ENCODE measurements around the gene PRM1. TPM values are rescaled to one million over a fixed set of nuclear protein-coding genes. Genes with fewer than 3 reads are reported as not detected.
"Not testable (repeated sequence)": the region's sequence is repeated elsewhere in the genome, so short reads cannot be mapped to it uniquely, and the experiment has no call there.

The PRM1 gene
- total and polyA plus RNA-seq, 2 of the 4 experiments (the other 2 are of a cell fraction), result not detected

DNA sequence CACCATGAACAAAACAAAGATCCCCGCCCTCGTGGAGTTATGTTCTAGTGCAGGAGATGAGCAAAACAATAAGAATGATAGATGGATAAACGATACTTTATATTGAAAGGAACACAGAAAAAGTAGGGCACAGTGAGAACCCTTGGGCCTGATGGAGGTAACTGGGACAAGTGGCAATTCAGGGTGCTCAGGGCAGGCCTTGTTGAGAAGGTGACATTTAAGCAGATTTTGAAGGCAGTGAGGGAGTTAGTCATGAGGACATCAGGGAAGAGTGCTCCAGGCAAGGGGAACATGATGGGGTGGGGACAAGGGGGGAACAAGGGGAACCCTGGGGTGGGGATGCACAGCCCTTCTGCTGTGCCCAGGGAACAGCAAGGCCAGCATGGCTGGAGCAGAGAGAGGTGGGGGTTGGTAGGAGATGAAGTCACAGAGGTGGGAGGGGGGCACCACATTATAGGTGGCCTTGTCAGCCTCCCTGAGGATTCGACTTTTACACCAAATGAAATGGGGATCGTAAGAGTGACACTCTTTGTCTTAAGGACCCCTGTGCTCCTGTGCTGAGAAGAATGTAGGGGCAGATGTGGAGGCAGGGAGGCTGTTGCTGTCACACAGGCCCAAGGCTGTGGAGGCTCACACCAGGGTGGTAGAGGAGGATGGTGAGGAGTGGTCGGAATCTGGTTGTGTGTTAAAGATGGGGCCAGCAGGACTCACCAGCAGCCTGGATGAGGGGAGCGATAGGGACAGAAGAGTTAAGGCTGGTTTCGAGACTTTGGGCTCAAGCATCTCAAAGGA, 9.2 kb upstream of the PRM1 start:
- no peak overlapping the region for H2AFZ ChIP-seq (replicated peaks; ENCODE audit: low read length, poor library complexity)
- no peak overlapping the region for H3K18ac ChIP-seq (ENCODE audit: low read depth, low read length)
- H4K5ac ChIP-seq (ENCODE audit: low read depth, low read length), result no peak overlapping the region
- no peaks in the 10 kb centered on the region for H3K9me1 ChIP-seq (ENCODE audit: insufficient read depth, low read length)
- H3K23ac ChIP-seq (ENCODE audit: low read depth, low read length), result no peak overlapping the region
- no peak overlapping the region for H3K9ac ChIP-seq (ENCODE audit: low read depth, low read length)
- no peak overlapping the region for H2AK5ac ChIP-seq (ENCODE audit: low read depth, low read length)
- H2BK20ac ChIP-seq (ENCODE audit: low read depth, low read length), result no peak overlapping the region
- no peak overlapping the region for H2AK9ac ChIP-seq (replicated peaks; ENCODE audit: low read depth, low read length, poor library complexity)
- no peaks in the 10 kb centered on the region; the same call in 1 of the 2 replicates for H3K4me1 ChIP-seq (ENCODE audit: control insufficient read depth, insufficient read depth, low read length)
- no peak overlapping the region for H2BK120ac ChIP-seq (ENCODE audit: low read depth, low read length)
- no peak overlapping the region for H3K4me3 ChIP-seq (ENCODE audit: insufficient read depth, low read depth, low read length)
- no peak for DNase-seq
- in situ Hi-C loops (cut with MboI; ENCODE audit: low sequenced_read_pairs), result no loop called here
- no peak for ATAC-seq (ENCODE audit: low read depth)
- no peaks in the 10 kb centered on the region for H3K9me3 ChIP-seq (ENCODE audit: control insufficient read depth, insufficient read depth, low read length)
- no peaks in the 10 kb centered on the region for H3K36me3 ChIP-seq (ENCODE audit: control insufficient read depth, insufficient read depth, low read length)
- ChIA-PET CTCF (interaction anchor here (0.6 kb wide), 1 partner anchor 59 kb away, joined by 3 read pairs; no protein-coding TSS in a partner anchor), POLR2A (ENCODE audit: unreplicated experiment) (no interaction called here)
- H2BK15ac ChIP-seq (ENCODE audit: low read depth, low read length), result no peak overlapping the region
- peaks cover 6% of the 10 kb centered on the region for H3K27me3 ChIP-seq (ENCODE audit: control insufficient read depth, insufficient read depth, low read length)
- dilution Hi-C loops (cut with HindIII; ENCODE audit: low sequenced_read_pairs, unreplicated experiment), result no loop called here
- H3K79me1 ChIP-seq (ENCODE audit: low read depth in 1 of 2, low read length in 2 of 2), result no peaks in the 10 kb centered on the region
- TF ChIP-seq RAD21 (IDR thresholded peaks at IDR 0.05; ENCODE audit: low read length) (no peak), CEBPB (IDR thresholded peaks at IDR 0.05; ENCODE audit: low read depth, low read length) (no peak)
- intact Hi-C loops (cut with micrococcal nuclease), result no loop called here
- H4K20me1 ChIP-seq (ENCODE audit: insufficient read depth, low read length), result no peaks in the 10 kb centered on the region
- no peak overlapping the region for H4K8ac ChIP-seq (ENCODE audit: low read depth in 2 of 2, low read length in 2 of 2)
- H2BK5ac ChIP-seq (ENCODE audit: low read depth, low read length, poor library complexity, severe bottlenecking), result no peak overlapping the region
- no peak overlapping the region for H3K4ac ChIP-seq (ENCODE audit: low read depth, low read length)
- H4K91ac ChIP-seq (ENCODE audit: insufficient read depth, low read depth, low read length), result no peak overlapping the region
- H3K4me2 ChIP-seq (ENCODE audit: low read depth, low read length), result no peak overlapping the region
- no peak overlapping the region for H3K14ac ChIP-seq (replicated peaks; ENCODE audit: low read depth, low read length)
- H3K27ac ChIP-seq (ENCODE audit: insufficient read depth, low read length), result no peak overlapping the region
- H3K56ac ChIP-seq (ENCODE audit: extremely low read depth, insufficient read depth, low read length), result no peak overlapping the region
- WGBS, 2 experiments (ENCODE audit: extremely low coverage in 2 of 2, insufficient read length in 1 of 2), result 73% methylated on average over 2 of the region's 8 CpGs; no CpG with 5 or more reads in 1 of the 2 experiments
- BruUV-seq (replicated peaks), result no TSS peak

DNA sequence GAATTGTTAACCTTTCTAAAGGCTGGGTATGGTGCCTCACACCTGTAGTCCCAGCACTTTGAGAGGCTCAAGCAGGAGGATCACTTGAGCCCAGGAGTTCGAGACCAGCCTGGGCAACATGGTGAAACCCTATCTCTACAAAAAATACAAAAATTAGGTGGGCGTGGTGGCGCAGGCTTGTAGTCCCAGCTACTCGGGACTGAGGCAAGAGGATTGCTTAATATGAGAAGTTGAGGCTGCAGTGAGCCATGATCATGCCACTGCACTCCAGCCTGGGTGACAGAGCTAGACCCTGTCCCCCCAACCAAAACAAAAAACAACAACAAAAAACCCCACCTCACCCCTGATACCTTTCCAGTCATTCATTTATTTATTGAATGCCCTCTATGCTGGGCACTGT, 8.6 kb upstream of the PRM1 start:
- H3K4ac ChIP-seq (ENCODE audit: low read depth, low read length); H3K23ac ChIP-seq (ENCODE audit: low read depth, low read length); POLR2A ChIA-PET (ENCODE audit: unreplicated experiment); DNase-seq; H2AFZ ChIP-seq (replicated peaks; ENCODE audit: low read length, poor library complexity); ATAC-seq (ENCODE audit: low read depth); H3K14ac ChIP-seq (replicated peaks; ENCODE audit: low read depth, low read length); H2BK20ac ChIP-seq (ENCODE audit: low read depth, low read length); H2BK120ac ChIP-seq (ENCODE audit: low read depth, low read length); H3K9ac ChIP-seq (ENCODE audit: low read depth, low read length); CTCF ChIA-PET; H4K5ac ChIP-seq (ENCODE audit: low read depth, low read length); H3K36me3 ChIP-seq (ENCODE audit: control insufficient read depth, insufficient read depth, low read length); H3K4me2 ChIP-seq (ENCODE audit: low read depth, low read length); in situ Hi-C loops (cut with MboI; ENCODE audit: low sequenced_read_pairs); H2BK5ac ChIP-seq (ENCODE audit: low read depth, low read length, poor library complexity, severe bottlenecking); H2BK15ac ChIP-seq (ENCODE audit: low read depth, low read length); H3K27ac ChIP-seq (ENCODE audit: insufficient read depth, low read length); H4K8ac ChIP-seq (ENCODE audit: low read depth in 2 of 2, low read length in 2 of 2); H2AK5ac ChIP-seq (ENCODE audit: low read depth, low read length); intact Hi-C loops (cut with micrococcal nuclease); H3K4me3 ChIP-seq (ENCODE audit: insufficient read depth, low read depth, low read length); H3K56ac ChIP-seq (ENCODE audit: extremely low read depth, insufficient read depth, low read length); dilution Hi-C loops (cut with HindIII; ENCODE audit: low sequenced_read_pairs, unreplicated experiment); H3K4me1 ChIP-seq (ENCODE audit: control insufficient read depth, insufficient read depth, low read length); BruUV-seq (replicated peaks); H3K79me1 ChIP-seq (ENCODE audit: low read depth in 1 of 2, low read length in 2 of 2); H4K91ac ChIP-seq (ENCODE audit: insufficient read depth, low read depth, low read length); H2AK9ac ChIP-seq (replicated peaks; ENCODE audit: low read depth, low read length, poor library complexity); H3K9me3 ChIP-seq (ENCODE audit: control insufficient read depth, insufficient read depth, low read length); H3K9me1 ChIP-seq (ENCODE audit: insufficient read depth, low read length); H3K18ac ChIP-seq (ENCODE audit: low read depth, low read length); H4K20me1 ChIP-seq (ENCODE audit: insufficient read depth, low read length): not testable (repeated sequence)
- peaks cover 11% of the 10 kb centered on the region for H3K27me3 ChIP-seq (ENCODE audit: control insufficient read depth, insufficient read depth, low read length)
- WGBS, 2 experiments (ENCODE audit: extremely low coverage in 2 of 2, insufficient read length in 1 of 2), result no CpG with 5 or more reads among the region's 4 CpGs
